ELF-1 (cell line): ENCODE data around the gene TSC22D4.

Experiments
- DNase-seq: peaks from one replicate; pipeline ENCODE4 v3.0.0-alpha.2; 2016; ENCODE audit warnings: low read depth, low spot score

TSC22D4 gene

GRCh38 chr7:100492738-100493475 lies 13.9 kb upstream of the TSC22D4 start:
- DNase-seq: no peak

DNA sequence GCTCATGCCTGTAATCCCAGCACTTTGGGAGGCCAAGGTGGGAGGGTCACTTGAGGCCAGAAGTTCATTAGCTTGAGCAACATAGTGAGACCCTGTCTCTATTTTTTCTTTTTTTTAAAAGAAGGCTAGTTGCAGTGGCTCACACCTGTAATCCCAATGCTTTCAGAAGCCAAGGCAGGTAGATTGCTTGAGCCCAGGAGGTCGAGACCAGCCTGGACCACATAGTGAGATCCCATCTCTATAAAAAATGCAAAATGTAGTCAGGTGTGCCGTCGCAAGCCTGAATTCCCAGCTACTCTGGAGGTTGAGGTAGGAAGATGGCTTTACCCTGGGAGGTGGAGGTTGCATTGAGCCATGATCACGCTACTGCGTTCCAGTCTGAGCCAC lies 12.2 kb upstream of the TSC22D4 start:
- no peak for DNase-seq

DNA sequence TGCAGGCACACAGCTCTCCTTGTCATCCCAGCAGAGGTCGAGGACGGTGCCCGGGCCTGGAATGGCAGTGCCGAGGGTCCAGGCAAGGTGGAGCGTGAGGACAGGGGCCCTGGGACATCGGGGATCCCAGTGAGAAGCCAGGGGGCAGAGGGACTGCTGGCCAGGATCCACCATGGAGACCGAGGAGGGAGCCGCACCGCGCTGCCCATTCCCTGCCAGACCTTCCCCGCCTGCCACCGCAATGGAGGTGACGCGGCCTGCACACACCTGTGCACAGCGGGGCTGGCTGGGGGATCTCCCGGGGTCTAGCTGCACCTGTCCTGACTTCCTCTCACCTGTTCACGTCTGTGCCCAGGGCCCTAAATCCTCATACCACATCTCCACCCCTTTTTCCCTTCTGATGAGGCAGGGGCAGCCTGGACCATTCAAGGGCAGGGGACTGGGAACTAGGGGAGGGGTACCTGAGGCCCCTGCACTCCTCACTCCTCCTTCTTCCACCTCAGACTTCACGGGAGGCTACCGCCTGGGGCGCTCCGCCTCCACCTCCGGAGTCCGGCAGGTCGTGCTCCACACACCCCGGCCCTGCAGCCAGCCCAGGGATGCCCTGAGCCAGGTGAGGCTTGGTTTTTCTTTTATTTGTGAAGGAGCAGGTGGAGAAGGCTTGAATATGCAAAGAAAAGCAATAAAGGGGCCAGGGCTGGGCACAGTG lies 11.6 kb upstream of the TSC22D4 start:
- DNase-seq: no peak

- DNase-seq: peak; percentile 96
These were observed 10.8 kb upstream of the TSC22D4 start for GRCh38 chr7:100489824-100490223.

GRCh38 chr7:100489121-100489520 lies 10.1 kb upstream of the TSC22D4 start:
- DNase-seq: no peak

DNA sequence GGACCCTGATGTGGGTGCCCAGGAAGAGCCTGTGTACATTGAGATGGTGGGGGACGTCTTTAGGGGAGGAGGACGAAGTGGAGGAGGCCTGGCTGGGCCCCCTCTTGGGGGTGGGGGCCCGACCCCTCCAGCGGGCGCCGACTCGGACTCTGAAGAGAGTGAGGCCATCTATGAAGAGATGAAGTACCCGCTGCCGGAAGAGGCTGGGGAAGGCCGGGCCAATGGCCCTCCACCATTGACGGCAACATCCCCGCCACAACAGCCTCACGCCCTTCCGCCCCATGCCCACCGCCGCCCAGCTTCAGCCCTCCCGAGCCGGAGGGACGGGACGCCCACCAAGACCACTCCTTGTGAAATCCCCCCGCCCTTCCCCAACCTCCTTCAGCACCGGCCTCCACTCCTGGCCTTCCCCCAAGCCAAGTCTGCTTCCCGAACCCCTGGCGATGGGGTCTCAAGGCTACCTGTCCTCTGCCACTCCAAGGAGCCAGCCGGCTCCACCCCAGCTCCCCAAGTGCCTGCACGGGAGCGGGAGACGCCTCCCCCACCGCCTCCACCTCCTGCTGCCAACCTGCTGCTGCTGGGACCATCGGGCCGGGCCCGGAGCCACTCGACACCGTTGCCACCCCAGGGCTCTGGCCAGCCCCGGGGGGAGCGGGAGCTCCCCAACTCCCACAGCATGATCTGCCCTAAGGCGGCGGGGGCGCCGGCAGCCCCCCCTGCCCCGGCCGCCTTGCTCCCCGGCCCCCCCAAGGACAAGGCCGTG lies 9.5 kb upstream of the TSC22D4 start:
- no peak for DNase-seq

GRCh38 chr7:100486753-100487446 lies 7.9 kb upstream of the TSC22D4 start:
- DNase-seq: peak; percentile 78

- no peak for DNase-seq
These were observed 7.2 kb upstream of the TSC22D4 start for GRCh38 chr7:100486111-100486636.

GRCh38 chr7:100485471-100485876 lies 6.5 kb upstream of the TSC22D4 start:
- no peak for DNase-seq

DNA sequence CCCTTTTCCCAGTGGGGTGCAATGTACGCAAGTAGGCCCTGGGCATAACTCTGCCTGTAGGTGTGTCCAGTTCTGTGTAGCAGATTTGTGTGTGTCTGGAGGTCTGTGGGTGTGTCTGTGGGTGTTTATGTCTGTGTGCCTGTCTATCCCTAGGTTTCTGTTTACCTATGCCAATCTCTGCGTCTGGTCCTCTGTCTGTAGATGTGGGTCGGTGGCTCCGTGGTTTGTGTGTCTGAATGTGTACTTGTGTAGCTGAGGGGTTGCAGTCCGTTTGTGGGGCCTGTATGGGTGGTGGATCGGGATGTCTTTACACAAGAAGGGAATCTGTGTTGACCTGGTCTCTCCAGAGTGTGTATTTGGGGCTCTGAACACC lies 5.6 kb upstream of the TSC22D4 start:
- DNase-seq: no peak

DNA sequence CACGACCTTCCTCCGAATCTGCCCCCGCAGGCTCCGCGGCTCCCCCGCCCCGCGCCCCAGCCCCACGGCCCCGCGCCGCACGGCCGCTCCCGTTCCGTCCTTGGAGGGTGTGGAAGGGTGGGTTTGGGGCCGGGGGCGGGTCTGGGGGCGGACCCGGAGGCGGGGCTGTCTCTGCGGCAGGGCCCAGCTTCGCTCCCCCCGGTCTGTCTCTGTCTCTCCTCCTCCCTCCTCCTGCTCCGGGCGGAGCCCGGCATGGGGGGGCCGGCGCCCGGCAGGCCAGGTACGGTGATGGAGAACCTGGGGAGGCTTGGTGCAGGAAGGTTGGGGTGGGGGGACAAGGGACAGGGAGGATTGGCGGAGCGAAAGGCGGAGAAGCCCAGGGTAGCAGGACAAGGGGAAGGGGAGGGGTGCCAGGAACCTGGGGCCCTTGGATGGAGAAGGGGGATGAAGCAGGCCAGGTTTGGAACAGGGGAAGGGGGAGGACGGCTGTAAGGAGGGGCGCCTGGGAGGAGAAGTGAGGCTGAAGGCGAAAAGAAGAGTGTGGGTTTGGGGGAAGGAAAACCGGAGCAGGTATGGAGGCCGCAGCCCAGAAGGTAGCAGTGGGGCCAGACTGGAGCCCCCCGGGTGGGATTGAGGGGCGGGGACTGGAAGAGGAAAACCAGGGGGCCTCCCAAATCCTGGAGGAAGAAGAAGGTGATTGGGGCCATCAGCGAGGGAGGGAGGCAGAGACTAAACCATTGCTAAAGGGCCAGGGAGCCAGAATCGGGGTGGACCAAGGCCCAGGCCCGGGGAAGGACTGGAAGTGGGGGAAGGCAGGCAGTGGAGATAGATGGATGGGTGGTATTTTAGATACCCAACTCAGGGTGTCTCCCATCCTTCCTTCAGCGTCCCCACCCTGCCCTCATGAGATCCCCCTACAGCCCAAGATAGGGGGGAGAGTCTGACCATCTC lies 5.0 kb upstream of the TSC22D4 start, which contains the start of gene NYAP1:
Gene NYAP1, plus strand, starts transcription at position 206 of the 951 bp plus-strand sequence. CDS start 1,385 bp downstream, outside the sequence.
- DNase-seq: no peak

DNA sequence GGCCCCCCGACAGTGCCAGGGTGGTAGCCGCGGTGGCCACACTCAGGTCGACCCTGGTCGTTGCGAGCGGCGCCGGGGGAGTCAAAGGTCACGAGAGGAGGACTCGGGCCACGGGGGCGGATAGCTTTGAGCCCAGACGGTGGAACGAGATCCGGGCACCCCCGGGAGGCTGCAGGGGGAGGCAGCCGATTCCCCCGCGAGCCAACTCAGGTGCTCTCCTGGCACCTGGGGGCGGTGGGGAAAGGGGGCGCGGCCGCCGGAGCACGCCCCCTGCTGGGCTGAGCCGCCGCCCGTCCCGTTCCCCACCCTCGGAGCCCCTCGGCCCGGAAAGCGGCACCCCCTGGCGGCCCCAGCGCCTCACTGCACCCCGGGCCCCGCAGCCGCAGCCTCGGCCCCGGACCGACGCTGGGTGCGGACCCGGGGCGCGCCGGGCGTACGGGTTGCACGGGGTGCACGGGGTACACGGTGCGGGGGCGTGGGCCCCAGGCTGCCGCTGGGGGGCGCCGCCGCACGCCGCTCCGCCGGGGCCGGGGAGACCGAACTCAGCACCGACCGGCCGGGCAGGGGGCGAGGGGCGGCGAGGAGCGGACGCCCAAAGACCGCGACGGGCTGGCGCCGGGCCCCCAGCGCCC lies 4.2 kb upstream of the TSC22D4 start:
- peak; percentile 73 for DNase-seq

DNA sequence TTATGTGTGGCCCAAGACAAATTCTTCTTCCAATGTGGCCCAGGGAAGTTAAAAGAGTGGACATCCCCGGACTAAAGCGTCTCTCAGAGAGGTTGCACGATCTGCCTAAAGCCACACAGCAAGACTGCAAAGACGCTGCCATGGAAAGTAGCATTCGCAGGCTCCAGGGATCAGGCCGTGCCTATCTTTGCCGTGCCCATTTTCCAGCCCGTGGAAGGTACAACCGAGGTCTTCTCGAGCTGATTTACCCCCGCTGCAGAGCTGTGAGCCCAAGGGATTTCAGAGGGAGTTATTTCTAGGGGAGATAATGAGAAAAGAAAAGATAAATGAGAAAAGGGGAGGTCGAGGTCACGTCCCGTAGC lies 3.7 kb upstream of the TSC22D4 start:
- no peak for DNase-seq

GRCh38 chr7:100481466-100481865 lies 2.5 kb upstream of the TSC22D4 start:
- no peak for DNase-seq

- DNase-seq: no peak
These were observed 1.1 kb downstream of the TSC22D4 start for GRCh38 chr7:100477871-100478267.

DNA sequence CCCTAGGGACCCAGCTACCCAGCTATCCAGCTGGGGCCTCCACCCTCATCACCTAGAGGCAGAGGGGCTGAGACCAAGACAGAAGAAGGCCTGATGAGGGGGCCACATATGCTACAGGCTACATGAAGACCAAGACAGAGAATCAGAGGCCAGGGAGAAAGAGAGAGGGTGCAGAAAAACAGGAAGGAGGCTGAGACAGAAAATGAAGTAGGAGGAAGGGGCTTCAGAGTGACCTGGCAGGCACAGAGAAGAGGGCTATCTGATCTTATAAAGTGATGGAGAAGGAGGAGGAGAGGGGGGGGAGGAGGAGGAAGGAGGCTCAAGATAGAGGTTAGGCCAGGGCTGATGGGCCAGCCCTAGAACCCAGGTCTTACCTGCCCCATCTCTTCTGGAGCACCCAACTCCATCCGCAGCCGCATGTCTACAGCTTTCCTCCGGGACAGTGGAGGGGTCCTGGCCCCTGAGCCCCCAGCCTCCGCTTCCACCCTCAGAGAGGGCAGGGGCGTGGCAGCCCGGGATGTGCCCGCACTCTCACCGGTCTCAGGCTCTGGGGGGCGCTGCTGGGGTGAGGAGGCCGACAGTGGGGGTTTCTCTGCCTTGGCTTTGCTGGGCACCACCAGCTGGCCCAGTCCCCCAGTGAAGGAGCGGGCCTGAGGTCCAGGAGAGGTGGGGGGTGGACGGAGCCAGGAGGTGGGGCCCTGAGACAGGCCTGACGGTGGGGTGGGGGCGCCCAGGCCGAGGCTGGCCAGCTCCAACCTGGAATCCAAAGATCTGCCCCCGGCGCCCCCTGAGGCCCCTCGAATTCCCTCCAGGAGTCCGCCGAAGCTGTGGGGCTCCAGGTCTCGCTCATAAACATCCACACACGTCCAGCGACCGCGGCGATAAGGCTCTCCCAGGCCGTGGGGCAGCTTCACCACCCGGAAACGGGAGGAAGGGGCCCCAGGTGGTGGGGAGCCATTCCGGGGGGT lies 1.8 kb downstream of the TSC22D4 start:
- DNase-seq: no peak

DNA sequence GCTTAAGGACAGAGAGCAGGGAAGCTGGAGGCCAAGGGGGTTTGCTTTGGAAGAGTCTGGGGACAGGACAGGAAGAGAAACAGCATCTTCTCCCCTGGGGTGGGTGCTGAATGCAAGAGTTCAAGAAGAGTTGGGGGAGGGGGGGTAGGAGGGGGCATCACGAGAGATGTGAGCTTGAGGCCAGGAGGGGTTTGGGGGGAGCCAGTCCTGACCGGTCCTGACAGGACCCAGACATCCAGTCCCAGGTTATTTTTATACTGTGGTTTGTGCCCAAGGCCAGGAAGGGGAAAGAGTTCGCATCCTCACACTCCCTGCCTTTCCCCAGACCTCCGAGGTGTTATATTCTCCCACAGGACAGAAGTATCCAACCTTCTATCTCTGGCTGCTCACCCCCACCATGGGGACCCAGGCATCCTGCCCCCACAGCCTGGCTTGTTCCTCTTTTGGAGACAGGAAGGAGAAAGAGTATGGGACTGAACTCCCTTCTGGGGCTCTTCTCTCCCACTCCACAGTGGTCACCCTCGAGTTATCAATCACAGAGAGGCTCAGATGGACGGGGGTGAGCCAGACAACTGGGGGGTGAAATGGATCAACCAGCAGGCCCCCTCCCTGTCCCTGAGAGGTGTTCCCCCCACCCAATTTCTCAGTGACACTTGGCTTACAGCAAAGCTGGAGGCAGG lies 2.8 kb downstream of the TSC22D4 start:
- no peak for DNase-seq

DNA sequence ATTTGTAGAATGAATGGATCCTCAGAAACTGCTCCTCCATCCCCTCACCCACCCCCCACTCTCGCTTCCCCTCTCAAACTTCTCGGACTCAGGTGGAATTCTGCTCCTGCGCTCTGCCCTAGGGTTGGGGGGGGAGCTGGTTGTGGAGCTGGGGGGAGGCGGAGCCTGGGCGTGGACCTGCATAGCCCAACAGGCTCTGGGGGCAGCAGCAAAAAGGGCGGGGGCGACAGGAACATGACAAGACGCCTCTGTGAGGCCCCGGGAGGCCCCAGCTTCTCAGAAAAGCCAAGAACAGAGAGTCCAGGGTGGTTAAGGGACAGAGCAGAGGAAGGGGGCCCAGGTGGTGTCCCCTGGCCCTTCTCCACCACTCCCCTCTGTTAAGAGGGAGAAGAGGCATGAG lies 3.5 kb downstream of the TSC22D4 start:
- DNase-seq: no peak
